CD8-positive, alpha-beta memory T cell (primary cell): ENCODE measurements around the gene SH3BP2. TPM values are rescaled to one million over a fixed set of nuclear protein-coding genes. Genes with fewer than 3 reads are reported as not detected.

Experiments
- CTCF ChIA-PET: fragments of 350-600 bp; sonication (Branson Sonifier 250); formaldehyde crosslinking; loops from one replicate; lab custom pipeline; 2021; ENCODE audit warnings: antibody characterized with exemption; lab: Charles Lee
- POLR2A ChIA-PET: fragments of 350-600 bp; sonication (Branson Sonifier 250); formaldehyde crosslinking; loops from one replicate; lab custom pipeline; 2021; ENCODE audit warnings: antibody characterized with exemption; lab: Charles Lee
- DNase-seq, 5 donors: peaks; one replicate each; pipeline versions ENCODE4 v3.0.0 to v3.0.0-alpha.2; 2020 to 2022; ENCODE audit warnings: mixed read lengths in 1 of 5
- H3K27ac ChIP-seq: one replicate; pipeline ENCODE4 v1.7.0; 2013; ENCODE audit warnings: low read depth, mild to moderate bottlenecking, low read length, moderate library complexity
- H3K27me3 ChIP-seq: 2 replicates; pipeline ENCODE4 v1.7.0; 2013; ENCODE audit warnings: low read length, mild to moderate bottlenecking; ENCODE audit not compliant: insufficient read depth, poor library complexity, severe bottlenecking
- H3K36me3 ChIP-seq: 2 replicates; pipeline ENCODE4 v1.7.0; 2013; ENCODE audit warnings: mild to moderate bottlenecking, low read length, moderate library complexity; ENCODE audit not compliant: insufficient read depth
- H3K4me1 ChIP-seq: 2 replicates; pipeline ENCODE4 v1.7.0; 2013; ENCODE audit warnings: mild to moderate bottlenecking, low read length, moderate library complexity; ENCODE audit not compliant: insufficient read depth
- H3K4me3 ChIP-seq: 2 replicates; pipeline ENCODE4 v1.7.0; 2013; ENCODE audit warnings: mild to moderate bottlenecking, low read length
- H3K9me3 ChIP-seq: 2 replicates; pipeline ENCODE4 v1.7.0; 2013; ENCODE audit warnings: mild to moderate bottlenecking, low read length
- H3K27ac Mint-ChIP-seq, 8 donors: one replicate each; pipeline ENCODE4 v1.8.0; 2020 to 2021; ENCODE audit warnings: mixed read lengths in 8 of 8, mild to moderate bottlenecking in 6 of 8, inconsistent platforms in 3 of 8, moderate library complexity in 3 of 8
- H3K27me3 Mint-ChIP-seq, 2 donors: one replicate each; pipeline ENCODE4 v1.8.0; 2020 to 2021; ENCODE audit warnings: mixed read lengths in 2 of 2, mild to moderate bottlenecking in 1 of 2, moderate library complexity in 1 of 2
- H3K36me3 Mint-ChIP-seq, 3 donors: one replicate each; pipeline ENCODE4 v1.8.0; 2020 to 2021; ENCODE audit warnings: mixed read lengths in 3 of 3, inconsistent platforms in 1 of 3, mild to moderate bottlenecking in 1 of 3
- H3K4me1 Mint-ChIP-seq, 3 donors: one replicate each; pipeline ENCODE4 v1.8.0; 2020 to 2021; ENCODE audit warnings: mixed read lengths in 3 of 3, inconsistent platforms in 1 of 3, mild to moderate bottlenecking in 1 of 3
- H3K4me3 Mint-ChIP-seq, 7 donors: one replicate each; pipeline ENCODE4 v1.8.0; 2020 to 2021; ENCODE audit warnings: mixed read lengths in 7 of 7, mild to moderate bottlenecking in 6 of 7, moderate library complexity in 4 of 7, inconsistent platforms in 2 of 7
- H3K9me3 Mint-ChIP-seq, 5 donors: one replicate each; pipeline ENCODE4 v1.8.0; 2020 to 2022; ENCODE audit warnings: mixed read lengths in 5 of 5, mild to moderate bottlenecking in 3 of 5, moderate library complexity in 2 of 5, inconsistent platforms in 1 of 5
- polyA plus RNA-seq: library from polyadenylated mRNA; unstranded; fragments of 300-500 nt; fragmentation: Illumina TruSeq; gene quantifications from one replicate; pipeline ENCODE4 v1.2.3, GENCODE V29; 2021
- total RNA-seq, 2 experiments: library from RNA; stranded (reverse); gene quantifications; one replicate each; pipeline ENCODE4 v1.2.3, GENCODE V29; 2021

Gene SH3BP2
- total and polyA plus RNA-seq, 3 experiments from 2014 or later, result 35.7 to 75.4 (median 68.8) TPM

GRCh38 chr4:2746891-2747695 is 45.8 kb upstream of the SH3BP2 start:
- H3K4me1 Mint-ChIP-seq, result peaks cover 23 to 54% (median 27%) of the 10 kb centered on the region in 3 donors
- peak overlapping the region; percentile 94 to 98 (median 97) for H3K27ac Mint-ChIP-seq
- H3K36me3 ChIP-seq, result peaks cover 33% of the 10 kb centered on the region
- ChIA-PET POLR2A (interaction anchor here (1.4 kb wide), 1 partner anchor 9 kb away, joined by 5 read pairs; no protein-coding TSS in a partner anchor), CTCF (interaction anchor here (2.0 kb wide), 1 partner anchor 17 kb away, joined by 6 read pairs; no protein-coding TSS in a partner anchor)
- no peaks in the 10 kb centered on the region for H3K27me3 ChIP-seq
- peaks cover 18% of the 10 kb centered on the region for H3K4me1 ChIP-seq
- H3K36me3 Mint-ChIP-seq, result peaks cover 4 to 79% (median 5%) of the 10 kb centered on the region in 3 donors
- H3K9me3 Mint-ChIP-seq, result no peaks in the 10 kb centered on the region
- peak in 1 of 5 donors; percentile 9 for DNase-seq
- peak overlapping the region; percentile 81 for H3K27ac ChIP-seq
- H3K4me3 ChIP-seq, result no peak overlapping the region
- H3K27me3 Mint-ChIP-seq, result peaks cover 0 to 2% of the 10 kb centered on the region in 2 donors
- no peaks in the 10 kb centered on the region for H3K9me3 ChIP-seq
- peak overlapping the region in 5 of 7 donors; percentile 26 to 63 (median 59) for H3K4me3 Mint-ChIP-seq

DNA sequence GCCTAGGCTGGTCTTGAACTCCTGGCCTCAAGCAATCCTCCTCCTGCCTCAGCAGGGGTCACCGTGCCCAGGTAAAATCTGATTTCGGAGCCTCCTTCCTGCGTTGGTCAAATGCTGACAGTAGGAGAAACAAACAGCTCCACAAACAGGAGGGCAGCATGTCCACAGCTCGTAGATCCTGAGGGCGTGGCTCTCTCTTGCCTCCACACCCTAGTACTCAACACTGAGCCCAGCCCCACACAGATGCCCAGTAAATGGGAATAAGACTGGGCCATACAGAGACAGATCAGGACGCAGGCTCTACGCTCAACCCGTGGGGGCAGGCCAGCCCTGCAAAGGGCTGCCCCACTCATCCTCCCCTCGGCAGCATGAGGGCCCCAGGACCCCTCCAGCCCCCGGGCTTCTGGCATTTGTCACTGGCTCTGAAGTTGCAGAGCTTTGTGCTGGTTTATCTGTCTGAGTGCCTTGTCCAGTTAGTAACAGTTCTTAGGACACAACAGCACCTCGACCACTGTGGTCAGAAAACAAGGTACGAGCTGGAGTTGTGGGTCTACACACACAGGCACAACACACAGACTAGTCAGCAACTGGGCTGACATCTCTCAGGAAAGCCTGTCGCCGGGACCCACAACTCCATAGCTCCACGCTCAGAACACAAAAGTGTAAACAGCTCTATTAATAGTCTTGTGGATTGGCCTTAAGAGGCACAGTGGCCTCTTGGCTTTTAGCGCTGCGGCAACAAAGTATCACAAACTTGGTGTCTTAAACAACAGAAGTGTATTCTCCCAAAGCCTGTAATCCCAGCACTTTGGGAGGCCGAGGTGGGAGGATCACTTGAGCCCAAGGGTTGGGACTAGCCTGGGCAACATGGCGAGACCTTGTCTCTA is 41.9 kb upstream of the SH3BP2 start:
- Mint-ChIP-seq H3K27me3 (peaks cover 0 to 3% of the 10 kb centered on the region in 2 donors), H3K9me3 (no peaks in the 10 kb centered on the region), H3K27ac (peak overlapping the region in 1 of 8 donors; percentile 42), H3K4me3 (no peak overlapping the region), H3K36me3 (peaks cover 2 to 52% (median 4%) of the 10 kb centered on the region in 3 donors), H3K4me1 (peaks cover 35 to 76% (median 43%) of the 10 kb centered on the region in 3 donors)
- ChIA-PET CTCF (interaction anchor here (1.1 to 1.5 kb wide), 4 partner anchors 13 to 227 kb away, joined by 3 to 4 read pairs (median 3); partner anchors contain the start of genes GRK4 and NOP14), POLR2A (no interaction called here)
- no peak for DNase-seq
- Histone ChIP-seq H3K27ac (no peak overlapping the region), H3K36me3 (peaks cover 9% of the 10 kb centered on the region), H3K27me3 (no peaks in the 10 kb centered on the region), H3K4me1 (peaks cover 22% of the 10 kb centered on the region), H3K4me3 (no peak overlapping the region), H3K9me3 (no peaks in the 10 kb centered on the region)

- peak overlapping the region in 3 of 7 donors; percentile 21 to 81 (median 59) for H3K4me3 Mint-ChIP-seq
- peaks cover 21 to 55% (median 24%) of the 10 kb centered on the region in 3 donors for H3K4me1 Mint-ChIP-seq
- CTCF ChIA-PET, result no interaction called here
- H3K9me3 Mint-ChIP-seq, result no peaks in the 10 kb centered on the region
- Histone ChIP-seq H3K27ac (no peak overlapping the region), H3K4me1 (peaks cover 12% of the 10 kb centered on the region), H3K36me3 (no peaks in the 10 kb centered on the region), H3K9me3 (no peaks in the 10 kb centered on the region), H3K27me3 (no peaks in the 10 kb centered on the region), H3K4me3 (no peak overlapping the region)
- H3K36me3 Mint-ChIP-seq, result peaks cover 0 to 32% (median 0%) of the 10 kb centered on the region in 3 donors
- peak overlapping the region in 6 of 8 donors; percentile 1 to 78 (median 70) for H3K27ac Mint-ChIP-seq
- peaks cover 0 to 2% of the 10 kb centered on the region in 2 donors for H3K27me3 Mint-ChIP-seq
- no peak for DNase-seq
- POLR2A ChIA-PET, result no interaction called here
Measured at GRCh38 chr4:2753436-2753835, 39.4 kb upstream of the SH3BP2 start.

GRCh38 chr4:2754848-2755819 is 37.8 kb upstream of the SH3BP2 start:
- H3K27ac Mint-ChIP-seq, result peak overlapping the region; percentile 59 to 97 (median 84)
- Histone ChIP-seq H3K9me3 (no peaks in the 10 kb centered on the region), H3K4me1 (peaks cover 12% of the 10 kb centered on the region), H3K4me3 (peak overlapping the region; percentile 72), H3K27ac (peak overlapping the region; percentile 61), H3K36me3 (no peaks in the 10 kb centered on the region), H3K27me3 (no peaks in the 10 kb centered on the region)
- peaks cover 0 to 2% of the 10 kb centered on the region in 2 donors for H3K27me3 Mint-ChIP-seq
- peaks cover 0 to 25% (median 0%) of the 10 kb centered on the region in 3 donors for H3K36me3 Mint-ChIP-seq
- DNase-seq, result no peak
- no peaks in the 10 kb centered on the region for H3K9me3 Mint-ChIP-seq
- peaks cover 21 to 45% (median 28%) of the 10 kb centered on the region in 3 donors for H3K4me1 Mint-ChIP-seq
- CTCF ChIA-PET, result interaction anchor here (0.8 to 1.8 kb wide), 5 partner anchors 9 to 207 kb away, joined by 3 to 5 read pairs (median 4); no protein-coding TSS in a partner anchor
- POLR2A ChIA-PET, result interaction anchor here (0.5 to 1.7 kb wide), 7 partner anchors 8 to 492 kb away, joined by 3 to 7 read pairs (median 5); partner anchors contain the start of genes GRK4 and NOP14
- H3K4me3 Mint-ChIP-seq, result peak overlapping the region; percentile 76 to 94 (median 85)

DNA sequence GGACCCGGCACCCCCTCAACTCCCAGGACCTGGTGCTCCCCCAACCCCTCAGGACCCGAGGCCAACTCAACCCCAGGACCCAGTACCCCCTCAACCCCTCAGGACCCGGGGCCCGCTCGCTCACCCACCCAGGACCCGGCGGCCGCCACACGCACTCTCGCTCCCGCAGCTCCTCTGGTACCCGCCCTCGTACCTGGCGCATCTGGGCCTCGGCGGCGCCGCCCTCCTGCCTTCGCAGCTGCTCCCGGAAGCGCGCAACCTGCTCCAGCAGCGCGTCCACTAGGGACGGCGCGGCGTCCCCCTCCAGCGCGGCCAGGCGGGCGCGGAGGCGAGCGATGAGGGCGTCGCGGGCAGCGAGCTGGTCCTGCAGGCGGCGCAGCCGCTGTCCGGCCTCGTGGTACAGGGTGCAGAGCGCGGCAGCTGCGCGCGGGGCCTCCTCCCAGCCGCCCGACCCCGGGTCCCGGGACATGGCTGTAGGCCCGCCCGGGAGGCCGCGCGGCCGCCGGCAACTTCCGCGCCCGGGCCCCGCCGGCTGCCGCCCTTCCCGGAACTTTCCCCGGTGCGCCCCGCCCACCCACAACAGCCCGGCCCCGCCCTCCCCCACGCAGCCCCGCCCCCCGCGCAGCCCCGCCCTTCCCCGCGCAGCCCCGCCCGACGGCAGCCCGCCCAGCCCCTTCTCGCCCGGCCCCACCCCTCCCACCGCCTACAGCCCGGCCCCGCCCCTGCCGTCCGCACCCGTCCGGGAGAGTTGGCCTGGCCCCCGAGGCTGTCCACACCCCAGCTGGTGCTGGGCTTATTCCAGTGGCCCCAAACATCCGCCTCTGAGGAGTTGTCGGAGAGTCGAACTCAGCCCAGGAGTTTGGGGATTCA is 36.8 kb upstream of the SH3BP2 start, which contains the start of gene TNIP2:
TSS of gene TNIP2 (minus strand) at position 516 of the 870 bp plus-strand sequence. CDS start at position 469, 47 bp downstream.
- Mint-ChIP-seq H3K36me3 (peaks cover 0 to 19% (median 0%) of the 10 kb centered on the region in 3 donors), H3K4me1 (peaks cover 23 to 39% (median 33%) of the 10 kb centered on the region in 3 donors), H3K27ac (peak within 1 kb of the TSS; percentile 59 to 97 (median 84)), H3K9me3 (no peaks in the 10 kb centered on the region), H3K27me3 (peaks cover 0 to 2% of the 10 kb centered on the region in 2 donors), H3K4me3 (peak within 1 kb of the TSS; percentile 79 to 94 (median 85))
- POLR2A ChIA-PET, result interaction anchor here (0.5 to 1.7 kb wide), 9 partner anchors 8 to 493 kb away, joined by 3 to 7 read pairs (median 5); partner anchors contain the start of genes GRK4 and NOP14
- peak within 1 kb of the TSS; percentile 72 for H3K4me3 ChIP-seq
- no peaks in the 10 kb centered on the region for H3K27me3 ChIP-seq
- CTCF ChIA-PET, result interaction anchor here (0.8 to 1.8 kb wide), 7 partner anchors 8 to 206 kb away, joined by 3 to 5 read pairs (median 3); no protein-coding TSS in a partner anchor
- peak; percentile 72 to 84 (median 79) for DNase-seq
- H3K27ac ChIP-seq, result peak within 1 kb of the TSS; percentile 61
- H3K4me1 ChIP-seq, result peaks cover 12% of the 10 kb centered on the region
- H3K9me3 ChIP-seq, result no peaks in the 10 kb centered on the region
- no peaks in the 10 kb centered on the region for H3K36me3 ChIP-seq

DNA sequence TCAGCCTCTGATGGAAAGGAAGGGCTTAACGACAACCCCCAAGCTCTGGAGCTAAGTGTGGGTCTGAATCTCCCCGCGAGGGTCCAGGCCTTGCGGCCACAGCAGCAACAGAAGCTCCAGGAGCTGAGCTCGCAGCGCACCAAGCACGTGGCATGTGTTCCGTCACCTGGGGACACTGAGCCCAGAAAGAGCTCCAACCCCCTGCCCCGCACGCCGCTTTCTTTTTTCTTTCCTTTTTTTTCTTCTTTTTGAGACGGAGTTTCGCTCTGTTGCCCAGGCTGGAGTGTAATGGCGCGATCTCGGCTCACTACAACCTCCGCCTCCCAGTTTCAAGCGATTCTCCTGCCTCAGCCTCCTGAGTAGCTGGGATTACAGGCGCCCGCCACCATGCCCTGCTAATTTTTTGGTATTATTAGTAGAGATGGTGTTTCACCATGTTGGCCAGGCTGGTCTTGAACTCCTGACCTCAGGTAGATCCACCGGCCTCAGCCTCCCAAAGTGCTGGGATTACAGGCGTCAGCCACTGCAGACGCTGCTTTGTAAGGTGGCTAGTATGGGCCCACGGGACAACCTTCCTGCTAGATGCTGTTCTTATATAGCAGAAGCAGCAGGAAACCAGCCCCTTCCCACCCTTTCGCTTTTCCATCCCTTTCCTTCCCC is 36.1 kb upstream of the SH3BP2 start:
- no peaks in the 10 kb centered on the region for H3K9me3 ChIP-seq
- Mint-ChIP-seq H3K4me3 (peak overlapping the region; percentile 69 to 83 (median 76)), H3K4me1 (peaks cover 23 to 33% (median 32%) of the 10 kb centered on the region in 3 donors), H3K27me3 (peaks cover 0 to 2% of the 10 kb centered on the region in 2 donors), H3K36me3 (peaks cover 0 to 14% (median 0%) of the 10 kb centered on the region in 3 donors), H3K9me3 (no peaks in the 10 kb centered on the region), H3K27ac (peak overlapping the region in 6 of 8 donors; percentile 33 to 90 (median 80))
- DNase-seq, result no peak
- peak overlapping the region; percentile 41 for H3K4me3 ChIP-seq
- H3K36me3 ChIP-seq, result no peaks in the 10 kb centered on the region
- POLR2A ChIA-PET, result interaction anchor here (1.1 to 1.7 kb wide), 3 partner anchors 129 to 205 kb away, joined by 3 to 5 read pairs (median 3); no protein-coding TSS in a partner anchor
- CTCF ChIA-PET, result interaction anchor here (1.0 to 1.8 kb wide), 4 partner anchors 7 to 167 kb away, joined by 3 to 4 read pairs (median 4); no protein-coding TSS in a partner anchor
- no peak overlapping the region for H3K27ac ChIP-seq
- no peaks in the 10 kb centered on the region for H3K27me3 ChIP-seq
- peaks cover 12% of the 10 kb centered on the region for H3K4me1 ChIP-seq
